BJ (cell line): ENCODE data around the gene PARK7. TPM values are rescaled to one million over a fixed set of nuclear protein-coding genes. Genes with fewer than 3 reads are reported as not detected.

Experiments used
- CTCF ChIA-PET: fragments of 350-600 bp; formaldehyde crosslinking; extraction: SDS; loops from one replicate; lab custom pipeline; 2021; ENCODE audit warnings: antibody characterized with exemption, inconsistent platforms; lab: Yijun Ruan, JAX
- POLR2A ChIA-PET: fragments of 300-600 bp; sonication (Branson Sonifier 250); formaldehyde crosslinking; extraction: SDS; loops from one replicate; lab custom pipeline; 2021; ENCODE audit warnings: antibody characterized with exemption; lab: Charles Lee
- DNase-seq: peaks from one replicate; pipeline ENCODE4 v3.0.0-alpha.2; 2011; ENCODE audit warnings: low read depth
- H3K27me3 ChIP-seq: 2 replicates; pipeline ENCODE4 v1.6.0; 2011; ENCODE audit warnings: low read length; ENCODE audit not compliant: control insufficient read depth, insufficient read depth
- H3K36me3 ChIP-seq: 2 replicates; pipeline ENCODE4 v1.5.1; 2011; ENCODE audit warnings: low read length; ENCODE audit not compliant: control insufficient read depth, insufficient read depth
- H3K4me3 ChIP-seq: 2 replicates; pipeline ENCODE4 v1.5.1; 2011; ENCODE audit warnings: low read depth, mild to moderate bottlenecking, control low read depth, low read length
- CTCF ChIP-seq: IDR thresholded peaks from 2 replicates; pipeline ENCODE4 v1.5.1; 2011; ENCODE audit warnings: low read depth, mild to moderate bottlenecking, control low read depth, inconsistent platforms, low read length, moderate library complexity; ENCODE audit not compliant: insufficient read depth
- polyA plus RNA-seq: library from polyadenylated mRNA; depleted of rRNA; stranded (reverse); fragments of >200 nt; gene quantifications from 2 replicates; pipeline ENCODE4 v1.2.3, GENCODE V29; 2011

The PARK7 gene
- polyA plus RNA-seq, 1 experiment: 242 TPM

GRCh38 chr1:7928247-7928646, 33.3 kb upstream of the PARK7 start:
- Histone ChIP-seq H3K4me3 (no peak overlapping the region), H3K36me3 (no peaks in the 10 kb centered on the region), H3K27me3 (peaks cover 1% of the 10 kb centered on the region)
- ChIA-PET POLR2A (no interaction called here), CTCF (no interaction called here)
- TF ChIP-seq CTCF: no peak
- DNase-seq: no peak

GRCh38 chr1:7929637-7930036, 31.9 kb upstream of the PARK7 start:
- no peak for TF ChIP-seq CTCF
- peaks cover 1% of the 10 kb centered on the region for H3K27me3 ChIP-seq
- no peak overlapping the region for H3K4me3 ChIP-seq
- no peaks in the 10 kb centered on the region for H3K36me3 ChIP-seq
- POLR2A ChIA-PET: no interaction called here
- CTCF ChIA-PET: no interaction called here
- DNase-seq: no peak

- no peak for DNase-seq
- Histone ChIP-seq H3K36me3 (no peaks in the 10 kb centered on the region), H3K4me3 (no peak overlapping the region), H3K27me3 (peaks cover 1% of the 10 kb centered on the region)
- CTCF ChIA-PET: no interaction called here
- TF ChIP-seq CTCF: no peak
- POLR2A ChIA-PET: no interaction called here
These were observed 30.7 kb upstream of the PARK7 start for GRCh38 chr1:7930645-7931445.

GRCh38 chr1:7931446-7931812, 30.1 kb upstream of the PARK7 start:
- H3K4me3 ChIP-seq: no peak overlapping the region
- DNase-seq: no peak
- ChIA-PET CTCF (no interaction called here), POLR2A (no interaction called here)
- peaks cover 1% of the 10 kb centered on the region for H3K27me3 ChIP-seq
- no peaks in the 10 kb centered on the region for H3K36me3 ChIP-seq
- TF ChIP-seq CTCF: no peak

GRCh38 chr1:7932524-7933138, 28.9 kb upstream of the PARK7 start:
- H3K36me3 ChIP-seq: no peaks in the 10 kb centered on the region
- no peak for DNase-seq
- ChIA-PET POLR2A (no interaction called here), CTCF (no interaction called here)
- peaks cover 7% of the 10 kb centered on the region for H3K27me3 ChIP-seq
- no peak for TF ChIP-seq CTCF
- H3K4me3 ChIP-seq: no peak overlapping the region
